HG03432 (cell line): ENCODE results near the gene HPCAL1.

ENCODE experiments used
- ATAC-seq: cut with Tn5 transposase; IDR thresholded peaks from one replicate; pipeline ENCODE4 v1.9.1; 2021; ENCODE audit warnings: mild to moderate bottlenecking, moderate library complexity; ENCODE audit not compliant: unreplicated experiment

Gene HPCAL1

DNA sequence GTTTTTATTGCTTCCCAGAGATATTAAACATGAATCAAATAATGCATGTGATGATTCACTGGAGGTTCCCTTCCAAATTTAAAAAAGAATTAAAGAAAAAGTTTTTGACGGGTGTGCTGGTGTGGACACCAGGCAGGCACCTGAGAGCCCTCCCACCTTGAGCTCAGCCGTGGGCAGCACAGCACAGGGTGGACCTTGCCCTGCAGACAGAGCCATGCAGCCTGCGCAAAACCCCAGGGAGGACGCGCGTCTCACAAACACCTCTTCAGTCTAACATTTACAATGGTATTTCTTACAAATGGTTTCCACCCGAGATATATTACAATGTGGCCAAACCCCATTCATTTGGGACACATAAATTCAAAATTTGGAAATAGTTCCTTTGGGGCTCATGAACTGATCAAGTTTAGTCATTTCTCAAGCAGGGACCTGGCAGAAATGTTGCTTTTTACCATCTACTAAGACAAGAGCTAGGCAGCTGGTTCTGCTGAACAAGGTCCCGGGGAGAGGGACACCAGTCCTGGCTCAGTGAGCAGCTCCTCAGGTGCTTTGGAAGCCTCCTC, 100.0 kb downstream of the HPCAL1 start:
- ATAC-seq = no peak

DNA sequence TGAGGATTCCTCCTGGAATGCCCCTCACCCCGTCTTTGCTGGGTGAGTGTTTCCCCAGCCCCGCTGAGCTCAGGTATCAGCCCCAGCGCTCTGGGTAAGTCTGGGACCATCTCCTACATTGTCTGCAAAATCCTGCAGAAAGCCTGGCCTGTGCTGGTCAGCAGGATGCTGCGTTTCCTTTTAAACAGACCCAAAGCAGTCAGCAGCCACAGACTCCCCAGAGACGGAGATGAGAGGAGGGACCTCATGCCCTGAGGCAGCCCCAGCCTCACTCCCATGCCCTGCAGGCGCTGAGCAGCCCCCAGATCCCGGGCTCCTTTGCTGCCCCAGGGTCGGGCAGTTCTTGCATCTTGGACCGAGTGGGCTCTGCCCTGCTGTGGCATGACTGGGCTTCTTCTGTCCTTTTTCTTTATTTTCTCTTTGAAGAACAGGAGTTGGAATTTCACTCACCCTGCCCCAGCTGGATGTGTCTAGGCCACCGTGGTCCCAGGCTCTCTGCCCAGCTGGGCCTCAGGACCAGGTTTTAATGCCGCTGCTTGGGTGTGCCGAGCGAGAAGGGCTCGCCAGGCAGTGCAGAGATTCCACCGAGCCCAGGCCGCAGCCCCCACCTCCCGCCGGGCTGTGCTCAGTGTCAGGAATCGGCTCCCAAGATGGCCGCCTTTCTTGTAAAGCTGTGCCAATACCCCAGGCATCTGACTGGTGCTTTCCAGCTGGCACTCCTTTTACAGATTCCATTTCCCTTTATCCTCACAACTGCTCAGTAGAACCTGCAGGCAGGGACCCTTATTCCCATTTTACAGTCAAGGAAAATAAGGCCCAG, 101.8 kb downstream of the HPCAL1 start:
- no peak for ATAC-seq

DNA sequence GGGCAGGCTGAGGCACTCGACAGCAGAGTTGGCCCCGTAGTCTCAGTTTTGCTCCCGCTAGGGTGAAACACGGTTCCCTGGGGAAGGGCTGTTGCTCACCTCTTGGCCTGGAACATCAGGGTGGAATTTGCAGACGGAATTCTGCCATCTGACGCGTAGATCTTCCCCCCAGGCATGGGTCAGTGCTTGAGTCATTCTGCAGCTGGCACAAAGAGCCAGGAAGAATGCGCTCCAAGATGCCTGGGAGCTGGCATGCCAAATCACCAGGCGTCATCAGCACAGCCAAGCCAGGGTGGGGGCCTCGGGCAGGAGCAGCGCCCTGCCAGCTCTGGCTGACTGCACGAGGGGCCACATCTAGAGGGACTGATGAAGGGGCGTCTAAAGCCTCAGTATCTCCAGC, 102.7 kb downstream of the HPCAL1 start:
- no peak for ATAC-seq

DNA sequence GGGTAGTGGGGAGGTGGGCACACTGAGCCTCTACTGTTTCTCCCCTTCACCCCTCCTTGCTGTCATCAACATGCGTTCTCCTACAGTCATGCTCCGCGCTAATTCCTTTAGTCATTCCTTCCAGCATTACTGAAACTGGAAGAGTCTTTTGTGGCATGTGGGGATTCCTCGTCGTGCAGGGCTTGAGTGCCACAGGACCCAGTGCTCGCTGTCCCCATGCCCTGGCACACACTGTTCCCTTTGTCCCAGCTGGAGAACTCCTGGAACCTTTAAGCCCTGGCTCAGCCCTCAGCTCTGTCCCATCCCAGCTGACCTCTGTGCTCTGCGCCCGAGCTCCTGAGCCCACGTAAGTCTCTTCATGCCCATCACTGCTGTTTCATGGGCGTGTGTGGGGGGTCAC, 103.3 kb downstream of the HPCAL1 start:
- no peak for ATAC-seq

DNA sequence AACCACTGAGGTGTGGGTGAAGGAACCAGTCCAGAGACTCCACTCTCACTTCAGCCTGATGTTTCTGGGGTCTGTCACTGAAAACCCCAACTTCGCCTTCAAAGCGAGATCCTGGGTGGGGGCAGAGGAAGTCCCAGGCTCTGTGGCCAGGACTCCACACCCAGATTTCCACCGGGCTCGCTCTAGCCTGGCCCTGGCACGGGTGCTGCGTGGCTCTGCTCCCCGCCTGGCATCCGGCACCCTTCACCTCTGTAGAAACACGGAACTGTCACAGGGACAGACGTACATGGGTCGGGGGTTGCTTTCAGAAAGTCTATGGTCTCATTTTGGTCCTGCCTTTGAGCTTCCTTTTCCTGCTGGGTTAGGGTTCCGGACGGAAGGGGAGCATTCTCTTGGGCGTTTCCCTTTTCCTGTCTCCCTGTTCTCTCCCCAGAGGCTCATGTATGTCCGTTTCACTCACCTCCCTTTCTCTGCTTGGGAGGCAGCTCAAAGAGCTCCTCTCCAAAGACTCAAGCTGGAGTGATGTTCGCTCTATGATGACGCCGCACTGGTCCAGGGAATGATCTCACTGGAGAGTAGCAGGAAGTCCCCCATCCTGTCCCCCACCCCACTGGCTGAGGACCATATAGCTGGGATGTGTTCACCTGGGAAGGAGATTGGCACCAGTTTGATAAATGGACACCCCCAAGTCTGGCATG, 103.9 kb downstream of the HPCAL1 start:
- no peak for ATAC-seq

DNA sequence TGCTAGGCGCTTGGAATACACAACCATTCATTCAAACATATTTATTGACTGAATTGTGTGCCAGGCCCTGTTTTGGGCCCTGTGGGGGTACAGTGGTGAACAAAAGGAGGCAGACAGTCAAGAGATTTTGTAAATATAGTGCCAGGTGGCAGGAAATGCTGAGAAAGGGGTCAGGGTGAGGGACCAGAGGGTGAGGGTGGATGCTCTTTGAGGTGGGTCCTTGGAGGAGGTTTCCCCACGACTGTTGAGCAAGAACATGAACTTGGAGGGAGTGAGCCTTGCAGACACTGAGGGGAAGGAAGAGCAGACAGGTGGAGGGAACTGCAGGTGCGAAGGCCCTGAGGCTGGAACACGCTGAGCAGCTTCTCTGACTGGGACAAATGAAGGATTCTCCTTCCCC, 104.7 kb downstream of the HPCAL1 start:
- no peak for ATAC-seq

DNA sequence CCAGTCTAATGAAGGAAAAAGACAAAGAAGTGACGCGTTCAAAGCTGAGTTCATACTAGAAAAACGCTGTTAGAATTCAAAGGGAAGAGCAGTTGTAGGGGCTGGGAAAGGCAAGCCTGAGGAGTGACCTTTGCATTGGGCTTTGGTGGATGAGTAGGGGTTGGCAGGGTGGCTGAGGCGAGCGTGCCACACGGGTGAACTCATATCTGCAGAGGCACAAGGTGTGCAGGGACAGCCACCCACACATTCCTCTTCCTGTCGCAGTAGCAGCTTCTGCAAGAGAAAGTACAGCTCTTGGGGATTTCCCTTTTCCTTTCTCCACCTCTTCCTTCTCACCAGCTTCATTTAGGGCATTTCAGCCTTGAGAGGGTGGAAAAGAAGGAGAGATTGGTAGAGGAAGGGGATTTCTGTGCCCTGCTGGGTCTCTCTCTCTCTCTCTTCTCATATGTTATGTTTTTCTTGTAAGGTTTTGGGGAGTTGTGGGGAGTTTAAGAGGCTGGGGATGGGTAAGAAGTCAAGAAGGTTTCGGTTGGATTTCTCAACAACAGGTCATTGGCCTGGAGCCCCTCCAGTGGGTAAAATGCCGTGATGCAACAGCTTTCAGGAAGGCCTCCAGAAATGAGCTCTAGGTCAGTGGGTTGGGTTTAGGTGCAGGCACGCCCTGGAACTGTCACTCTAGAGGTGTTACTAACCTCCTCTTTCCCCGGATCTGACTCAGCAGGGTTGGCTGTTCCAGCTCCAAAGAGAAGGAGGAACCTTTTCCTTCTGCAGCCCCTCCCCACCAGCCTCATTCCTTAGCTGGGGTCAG, 105.3 kb downstream of the HPCAL1 start:
- peak; percentile 42 for ATAC-seq

DNA sequence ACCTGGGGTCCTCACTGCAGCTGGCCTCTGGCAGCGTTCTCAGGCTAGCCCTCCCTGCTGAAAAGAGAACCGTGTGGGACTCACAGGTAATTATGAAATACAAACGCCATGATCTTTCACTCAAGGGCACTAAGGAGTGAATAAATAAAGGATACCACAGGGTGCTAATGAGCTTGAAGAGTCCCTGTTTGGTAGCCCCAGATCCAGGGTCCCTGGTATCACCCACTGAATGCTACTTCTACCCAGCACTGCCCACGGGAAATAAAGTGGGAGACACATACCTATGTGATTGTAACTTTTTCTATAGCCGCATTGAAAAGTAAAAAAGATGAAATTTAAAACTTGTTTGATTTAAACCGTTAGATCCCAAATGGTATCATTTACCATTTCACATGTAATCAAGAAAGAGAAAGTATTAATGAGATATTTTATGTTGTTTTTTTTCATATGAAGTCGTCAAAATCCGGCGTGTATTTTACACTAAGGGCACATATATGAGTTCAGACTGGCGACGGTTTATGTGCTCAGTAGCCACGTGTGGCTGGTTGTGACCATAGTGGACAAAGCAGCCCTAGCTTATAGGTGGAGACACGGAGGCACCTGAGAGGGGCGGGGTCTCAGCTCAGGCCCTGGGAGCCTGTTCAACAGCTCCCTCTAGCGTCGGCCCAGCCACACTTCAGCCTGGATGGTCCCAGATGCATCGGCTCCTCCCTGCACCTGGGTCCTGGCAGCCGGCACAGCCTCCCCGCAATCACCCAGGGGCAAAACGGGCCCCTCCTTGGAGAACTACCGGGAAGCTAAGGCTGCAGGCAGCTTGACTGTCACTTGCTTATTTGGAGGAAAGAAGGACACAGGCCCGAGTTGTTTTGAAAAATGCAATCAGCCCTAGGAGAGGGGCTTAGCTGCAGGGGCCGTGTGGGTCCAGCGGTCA, 106.2 kb downstream of the HPCAL1 start:
- peak; percentile 55 for ATAC-seq

DNA sequence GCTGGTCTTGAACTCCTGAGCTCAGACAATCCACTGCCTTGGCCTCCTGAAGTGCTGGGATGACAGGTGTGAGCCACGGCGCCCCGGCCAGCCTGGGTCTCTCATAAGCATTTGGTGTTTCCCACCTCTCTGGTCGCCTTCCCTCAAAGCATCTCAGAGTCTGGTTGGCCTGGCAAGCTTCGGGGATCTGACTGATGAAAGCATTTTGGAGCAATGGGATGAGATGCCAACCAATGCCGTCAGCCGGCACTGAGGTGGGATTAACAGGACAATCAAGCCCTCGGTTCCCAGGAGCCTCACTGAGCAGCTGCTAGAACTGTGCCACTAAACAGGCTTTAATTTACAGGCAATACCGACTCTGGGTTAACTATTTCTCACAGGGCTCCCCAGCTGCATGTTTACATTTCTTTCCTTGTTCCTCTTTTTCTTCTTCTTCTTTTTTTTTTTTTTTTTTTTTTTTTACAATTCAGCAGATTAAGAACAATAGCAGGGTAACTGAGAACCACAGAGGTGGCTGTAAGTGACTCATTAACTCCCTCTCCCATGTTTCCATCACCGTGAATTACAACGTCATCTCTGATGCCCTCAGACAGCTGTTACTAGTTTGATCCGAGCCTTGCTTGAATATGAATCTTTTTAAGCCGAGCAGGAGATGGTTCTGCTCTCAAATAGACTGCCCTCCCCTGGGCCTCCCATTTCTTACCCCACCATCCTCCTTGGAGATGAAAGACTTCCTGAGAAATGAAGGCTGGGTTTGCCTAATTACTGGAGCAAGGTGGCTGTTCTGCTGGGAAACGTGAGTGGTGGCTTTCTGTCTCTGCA, 107.5 kb downstream of the HPCAL1 start:
- ATAC-seq = peak; percentile 71

DNA sequence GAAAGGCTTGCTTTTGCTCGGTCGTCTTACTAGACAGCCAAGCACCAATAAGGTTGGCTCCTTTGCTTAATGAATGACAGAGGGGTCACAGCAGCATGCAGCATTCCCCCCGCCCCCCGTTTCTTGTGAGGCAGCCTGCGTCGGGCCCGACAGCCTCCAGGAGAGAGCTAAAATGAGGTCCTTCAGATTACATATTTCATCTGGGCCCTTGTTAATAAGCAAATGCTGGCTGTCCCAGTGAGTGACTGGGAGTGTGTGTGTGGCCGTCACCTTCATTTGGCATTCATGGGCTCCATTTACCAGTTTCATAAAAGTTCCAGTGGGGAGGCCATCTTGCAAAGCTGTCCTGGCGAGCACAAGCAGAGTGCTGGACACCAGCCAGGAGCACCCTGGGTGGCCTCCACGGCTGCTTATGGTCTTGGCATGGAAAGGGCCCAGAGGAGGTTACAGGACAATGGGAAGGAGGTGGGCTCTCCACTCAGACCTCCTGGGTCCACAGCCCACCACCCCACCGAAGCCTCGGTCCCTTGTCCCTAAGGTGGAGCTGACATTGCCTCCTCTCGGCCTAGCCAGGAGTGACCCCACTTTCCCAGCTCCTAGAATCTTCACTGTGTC, 108.2 kb downstream of the HPCAL1 start:
- no peak for ATAC-seq

DNA sequence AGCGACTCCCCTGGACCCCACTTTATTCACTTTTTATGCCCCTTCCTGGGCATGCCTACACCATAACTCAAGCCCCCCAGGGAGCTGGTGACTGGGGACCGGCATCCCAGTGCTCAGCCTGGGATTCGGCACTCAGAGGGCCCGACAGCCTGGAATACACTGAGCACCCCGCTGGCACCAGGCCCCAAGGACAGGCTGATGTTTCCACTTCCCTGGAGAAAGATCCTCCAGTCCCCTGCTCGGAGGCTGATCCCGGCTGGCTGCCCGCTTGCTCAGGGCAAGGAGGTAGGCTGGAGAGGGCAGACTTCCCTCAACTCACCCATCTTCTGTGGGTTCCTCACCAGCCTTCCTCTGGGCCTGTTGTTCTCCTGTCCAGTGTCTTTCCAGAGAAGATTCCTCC, 108.9 kb downstream of the HPCAL1 start:
- ATAC-seq = no peak

DNA sequence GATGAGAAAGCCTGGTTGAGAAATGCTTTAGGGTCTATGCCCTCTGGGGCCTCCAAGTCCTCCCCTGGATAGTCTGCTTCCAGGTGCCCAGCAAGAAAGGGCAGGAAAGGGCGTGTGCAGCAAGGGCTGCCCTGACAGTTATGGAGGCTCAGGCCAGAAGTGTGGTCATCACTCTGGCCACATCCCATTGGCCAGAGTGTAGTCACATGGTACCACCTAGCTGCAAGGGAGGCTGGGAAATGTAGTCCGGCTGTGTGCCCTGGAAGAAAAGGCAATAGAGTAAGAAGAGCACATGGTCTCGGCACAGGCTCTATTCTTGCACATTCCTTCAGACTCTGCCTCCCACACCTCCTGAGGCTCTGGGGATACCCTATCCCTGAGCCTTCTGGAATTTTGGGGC, 109.7 kb downstream of the HPCAL1 start:
- ATAC-seq = no peak

DNA sequence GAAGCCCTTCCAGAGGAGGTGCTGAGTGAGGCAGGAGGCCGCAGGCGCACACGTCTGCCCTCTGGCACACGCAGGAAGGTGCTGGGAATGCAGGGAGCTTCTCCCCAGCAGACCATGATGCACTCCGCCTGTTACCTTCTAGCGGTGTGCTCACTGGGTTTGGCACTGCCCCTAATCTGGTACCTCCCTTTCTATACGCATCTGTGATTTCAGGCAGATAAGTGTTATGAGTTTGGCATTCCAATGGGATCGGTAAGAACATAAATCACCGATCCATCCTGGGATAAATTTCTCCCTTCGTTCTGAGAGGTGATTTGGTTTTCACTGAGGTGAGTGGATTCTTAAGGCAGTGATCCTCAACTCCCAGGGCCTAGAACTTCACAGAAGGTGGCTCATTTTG, 110.8 kb downstream of the HPCAL1 start:
- no peak for ATAC-seq

DNA sequence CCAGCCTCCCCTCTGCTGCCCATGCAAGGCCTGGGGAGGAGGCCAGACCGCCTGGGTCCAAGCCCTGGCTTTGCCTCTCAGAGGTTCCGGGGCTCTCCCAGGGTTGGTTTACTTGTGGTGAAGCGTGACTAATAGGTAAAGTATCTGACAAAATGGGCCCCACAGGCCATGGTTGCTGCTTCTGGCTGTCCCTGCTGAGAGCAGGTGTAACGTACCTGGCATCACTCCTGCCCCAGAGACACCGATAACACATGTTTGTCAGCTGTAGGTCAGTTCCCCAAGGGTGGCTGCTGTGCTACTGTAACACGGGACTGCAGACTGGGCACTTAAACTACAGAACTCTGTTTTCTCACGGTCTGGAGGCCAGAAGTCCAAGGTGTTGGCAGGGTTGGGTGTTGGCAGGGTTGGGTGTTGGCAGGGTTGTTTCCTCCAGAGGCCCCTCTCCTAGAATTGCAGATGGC, 111.3 kb downstream of the HPCAL1 start:
- ATAC-seq = no peak

DNA sequence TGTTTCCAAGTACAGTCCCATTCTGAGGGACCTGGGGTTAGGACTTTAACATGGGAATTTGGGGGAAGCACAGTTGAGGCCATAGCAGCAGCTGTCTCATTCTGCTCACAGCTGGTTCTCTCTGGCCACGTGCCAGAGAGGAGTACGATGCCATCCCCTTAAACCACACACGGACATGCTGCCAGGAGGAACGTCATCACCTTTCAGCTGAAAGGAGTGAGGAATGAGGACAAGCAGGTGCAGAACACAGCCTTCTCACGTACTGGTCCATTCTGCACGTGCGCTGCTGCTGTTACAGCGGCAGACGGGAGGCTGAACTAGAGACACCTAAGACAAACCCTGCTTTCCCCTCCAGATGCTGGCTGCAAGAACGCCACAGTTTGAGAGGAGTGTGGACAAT, 111.9 kb downstream of the HPCAL1 start:
- ATAC-seq = no peak

DNA sequence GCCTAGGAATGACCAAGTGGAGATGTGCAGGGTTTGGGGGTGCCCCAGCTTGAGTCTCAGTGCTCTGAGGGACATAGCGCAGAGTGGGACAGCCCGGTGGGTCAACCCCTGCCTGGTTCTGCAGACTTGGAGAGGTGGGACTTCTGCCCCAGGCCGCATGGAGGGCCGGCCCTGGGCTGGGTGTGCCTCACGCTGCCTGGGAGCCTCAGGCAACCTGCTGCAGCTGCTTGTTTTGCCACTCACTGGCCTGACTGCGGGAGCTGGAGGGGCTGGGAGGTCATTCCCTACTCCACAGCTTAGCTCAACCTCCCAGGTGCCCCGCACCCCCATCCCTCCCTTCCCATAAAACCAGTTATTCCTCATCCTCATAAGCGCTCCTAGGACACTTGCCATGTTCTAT, 112.3 kb downstream of the HPCAL1 start:
- no peak for ATAC-seq

DNA sequence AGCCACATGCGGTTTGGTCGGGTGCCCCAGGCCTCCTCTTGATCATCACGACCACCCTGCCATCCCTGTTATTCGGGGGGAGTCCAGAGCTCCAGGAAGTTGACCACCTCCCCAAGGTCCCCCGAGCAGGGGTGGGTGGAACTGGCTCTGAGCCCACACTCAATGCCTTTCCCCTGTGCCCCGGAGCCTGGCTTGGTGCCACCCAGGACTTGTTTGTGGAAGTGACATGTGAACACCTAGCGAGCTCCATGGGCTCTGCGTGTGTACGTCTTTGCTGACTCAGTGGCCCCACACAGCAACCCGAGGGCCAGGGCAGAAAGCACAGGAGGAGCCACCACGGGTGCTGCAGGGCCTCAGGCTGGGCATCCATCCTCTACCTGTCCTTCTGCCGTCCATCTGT, 112.9 kb downstream of the HPCAL1 start:
- ATAC-seq = no peak

DNA sequence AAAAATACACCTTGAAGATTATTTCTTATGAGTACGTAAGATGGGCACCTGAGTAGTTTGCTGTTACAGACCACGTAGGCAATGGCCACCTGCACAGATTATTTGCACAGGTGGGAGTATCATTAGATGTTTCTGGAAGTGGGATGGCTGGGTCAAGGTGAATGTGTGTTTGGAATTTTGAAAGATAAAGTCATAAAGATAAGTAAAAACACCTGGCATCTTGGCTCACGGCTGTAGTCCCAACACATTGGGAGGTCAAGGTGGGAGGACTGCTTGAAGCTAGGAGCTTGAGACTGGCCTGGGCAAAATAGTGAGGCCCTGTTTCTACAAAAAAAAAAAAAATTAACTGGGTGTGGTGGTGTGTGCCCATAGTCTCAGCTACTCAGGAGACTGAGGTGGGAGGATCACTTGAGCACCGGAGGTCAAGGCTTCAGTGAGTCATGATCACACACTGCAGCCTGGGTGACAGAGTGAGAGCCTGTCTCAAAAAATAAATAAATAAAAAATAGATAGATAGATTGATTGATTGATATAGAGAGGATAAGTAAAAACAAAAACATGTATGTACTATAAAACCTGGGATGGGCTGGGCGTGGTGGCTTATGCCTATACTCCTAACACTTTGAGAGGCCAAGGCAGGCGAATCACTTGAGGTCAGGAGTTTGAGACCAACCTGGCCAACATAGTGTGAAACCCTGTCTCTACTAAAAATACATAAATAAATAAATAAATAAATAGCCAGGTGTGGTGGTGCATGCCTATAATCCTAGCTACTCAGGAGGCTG, 115.0 kb downstream of the HPCAL1 start:
- no peak for ATAC-seq
